Liver (tissue), 3 donors: ENCODE data around the gene CUX1.

Experiments
- FOXA1 ChIP-seq: IDR thresholded peaks from 2 replicates; pipeline ENCODE4 v1.6.1; 2016; ENCODE audit warnings: antibody characterized with exemption
- GABPA ChIP-seq, 2 donors: IDR thresholded peaks in 1 of 2; conservative IDR thresholded peaks in 1 of 2; 2 replicates each; pipeline ENCODE4 v1.6.1; 2016; ENCODE audit warnings: antibody characterized with exemption in 2 of 2, mild to moderate bottlenecking in 1 of 2, moderate library complexity in 1 of 2
- HNF4G ChIP-seq: IDR thresholded peaks from 2 replicates; pipeline ENCODE4 v1.6.1; 2016; ENCODE audit warnings: antibody characterized with exemption
- JUND ChIP-seq, 2 donors: IDR thresholded peaks; 2 replicates each; pipeline ENCODE4 v1.6.1; 2016; ENCODE audit warnings: antibody characterized with exemption in 2 of 2
- MAX ChIP-seq: IDR thresholded peaks from 2 replicates; pipeline ENCODE4 v1.6.1; 2016; ENCODE audit warnings: antibody characterized with exemption
- RAD21 ChIP-seq, 2 donors: IDR thresholded peaks; 2 replicates each; pipeline ENCODE4 v1.6.1; 2016; ENCODE audit warnings: antibody characterized with exemption in 2 of 2, mild to moderate bottlenecking in 2 of 2
- SP1 ChIP-seq: IDR thresholded peaks from 2 replicates; pipeline ENCODE4 v1.6.1; 2018; ENCODE audit warnings: antibody characterized with exemption, mild to moderate bottlenecking
- TAF1 ChIP-seq: conservative IDR thresholded peaks from 2 replicates; pipeline ENCODE4 v1.6.1; 2016; ENCODE audit warnings: antibody characterized with exemption, mild to moderate bottlenecking
- YY1 ChIP-seq: IDR thresholded peaks from 2 replicates; pipeline ENCODE4 v1.6.1; 2016; ENCODE audit warnings: antibody characterized with exemption, mild to moderate bottlenecking
- TF ChIP-seq, protein P1 (sequence below): IDR thresholded peaks from 2 replicates; pipeline ENCODE4 v1.6.1; 2016; ENCODE audit warnings: antibody characterized with exemption
- TF ChIP-seq, protein P2 (sequence below): IDR thresholded peaks from 2 replicates; pipeline ENCODE4 v1.6.1; 2016; ENCODE audit warnings: antibody characterized with exemption, mild to moderate bottlenecking
- TF ChIP-seq, protein P3 (sequence below): fragments of 150-350 bp; IDR thresholded peaks from 2 replicates; pipeline ENCODE4 v1.5.1; 2017; ENCODE audit warnings: improper control_type of control experiment, low read depth, low read length; ENCODE audit not compliant: missing input control
- TF ChIP-seq, protein P4 (sequence below): IDR thresholded peaks from 2 replicates; pipeline ENCODE4 v1.6.1; 2016; ENCODE audit warnings: antibody characterized with exemption
- donor health status: healthy.
- donor health status: healthy.

DNA sequence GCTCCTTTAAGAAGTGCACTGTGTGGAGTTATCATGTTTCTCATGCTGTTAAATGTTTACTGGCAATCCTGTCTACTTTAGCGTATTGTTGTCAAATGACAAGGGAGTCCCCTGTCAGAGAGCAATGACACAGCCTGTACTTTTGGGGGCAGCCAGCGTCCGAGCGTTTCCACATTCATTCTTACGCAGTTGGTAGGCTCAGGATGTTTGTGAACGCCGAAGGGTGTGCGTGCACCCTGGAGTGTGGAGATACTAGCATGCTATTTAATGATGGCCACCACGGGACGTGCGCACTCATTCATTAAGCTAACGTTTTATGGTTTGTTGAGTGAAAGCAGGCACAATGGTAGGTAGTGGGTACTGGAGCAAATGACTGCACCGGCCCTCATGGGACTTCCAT, 48.0 kb downstream of the CUX1 start:
- TF ChIP-seq, protein P1, sequence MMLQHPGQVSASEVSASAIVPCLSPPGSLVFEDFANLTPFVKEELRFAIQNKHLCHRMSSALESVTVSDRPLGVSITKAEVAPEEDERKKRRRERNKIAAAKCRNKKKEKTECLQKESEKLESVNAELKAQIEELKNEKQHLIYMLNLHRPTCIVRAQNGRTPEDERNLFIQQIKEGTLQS, result no peak
- TF ChIP-seq, protein P2, sequence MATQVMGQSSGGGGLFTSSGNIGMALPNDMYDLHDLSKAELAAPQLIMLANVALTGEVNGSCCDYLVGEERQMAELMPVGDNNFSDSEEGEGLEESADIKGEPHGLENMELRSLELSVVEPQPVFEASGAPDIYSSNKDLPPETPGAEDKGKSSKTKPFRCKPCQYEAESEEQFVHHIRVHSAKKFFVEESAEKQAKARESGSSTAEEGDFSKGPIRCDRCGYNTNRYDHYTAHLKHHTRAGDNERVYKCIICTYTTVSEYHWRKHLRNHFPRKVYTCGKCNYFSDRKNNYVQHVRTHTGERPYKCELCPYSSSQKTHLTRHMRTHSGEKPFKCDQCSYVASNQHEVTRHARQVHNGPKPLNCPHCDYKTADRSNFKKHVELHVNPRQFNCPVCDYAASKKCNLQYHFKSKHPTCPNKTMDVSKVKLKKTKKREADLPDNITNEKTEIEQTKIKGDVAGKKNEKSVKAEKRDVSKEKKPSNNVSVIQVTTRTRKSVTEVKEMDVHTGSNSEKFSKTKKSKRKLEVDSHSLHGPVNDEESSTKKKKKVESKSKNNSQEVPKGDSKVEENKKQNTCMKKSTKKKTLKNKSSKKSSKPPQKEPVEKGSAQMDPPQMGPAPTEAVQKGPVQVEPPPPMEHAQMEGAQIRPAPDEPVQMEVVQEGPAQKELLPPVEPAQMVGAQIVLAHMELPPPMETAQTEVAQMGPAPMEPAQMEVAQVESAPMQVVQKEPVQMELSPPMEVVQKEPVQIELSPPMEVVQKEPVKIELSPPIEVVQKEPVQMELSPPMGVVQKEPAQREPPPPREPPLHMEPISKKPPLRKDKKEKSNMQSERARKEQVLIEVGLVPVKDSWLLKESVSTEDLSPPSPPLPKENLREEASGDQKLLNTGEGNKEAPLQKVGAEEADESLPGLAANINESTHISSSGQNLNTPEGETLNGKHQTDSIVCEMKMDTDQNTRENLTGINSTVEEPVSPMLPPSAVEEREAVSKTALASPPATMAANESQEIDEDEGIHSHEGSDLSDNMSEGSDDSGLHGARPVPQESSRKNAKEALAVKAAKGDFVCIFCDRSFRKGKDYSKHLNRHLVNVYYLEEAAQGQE, result no peak
- TF ChIP-seq, protein P3, sequence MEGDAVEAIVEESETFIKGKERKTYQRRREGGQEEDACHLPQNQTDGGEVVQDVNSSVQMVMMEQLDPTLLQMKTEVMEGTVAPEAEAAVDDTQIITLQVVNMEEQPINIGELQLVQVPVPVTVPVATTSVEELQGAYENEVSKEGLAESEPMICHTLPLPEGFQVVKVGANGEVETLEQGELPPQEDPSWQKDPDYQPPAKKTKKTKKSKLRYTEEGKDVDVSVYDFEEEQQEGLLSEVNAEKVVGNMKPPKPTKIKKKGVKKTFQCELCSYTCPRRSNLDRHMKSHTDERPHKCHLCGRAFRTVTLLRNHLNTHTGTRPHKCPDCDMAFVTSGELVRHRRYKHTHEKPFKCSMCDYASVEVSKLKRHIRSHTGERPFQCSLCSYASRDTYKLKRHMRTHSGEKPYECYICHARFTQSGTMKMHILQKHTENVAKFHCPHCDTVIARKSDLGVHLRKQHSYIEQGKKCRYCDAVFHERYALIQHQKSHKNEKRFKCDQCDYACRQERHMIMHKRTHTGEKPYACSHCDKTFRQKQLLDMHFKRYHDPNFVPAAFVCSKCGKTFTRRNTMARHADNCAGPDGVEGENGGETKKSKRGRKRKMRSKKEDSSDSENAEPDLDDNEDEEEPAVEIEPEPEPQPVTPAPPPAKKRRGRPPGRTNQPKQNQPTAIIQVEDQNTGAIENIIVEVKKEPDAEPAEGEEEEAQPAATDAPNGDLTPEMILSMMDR, result no peak
- no peak for TF ChIP-seq RAD21 (IDR thresholded peaks at IDR 0.05)
- TF ChIP-seq SP1, result no peak
- no peak for TF ChIP-seq TAF1
- no peak for TF ChIP-seq YY1
- no peak for TF ChIP-seq HNF4G
- no peak for TF ChIP-seq MAX
- no peak for TF ChIP-seq JUND (IDR thresholded peaks at IDR 0.05)
- TF ChIP-seq, protein P4, sequence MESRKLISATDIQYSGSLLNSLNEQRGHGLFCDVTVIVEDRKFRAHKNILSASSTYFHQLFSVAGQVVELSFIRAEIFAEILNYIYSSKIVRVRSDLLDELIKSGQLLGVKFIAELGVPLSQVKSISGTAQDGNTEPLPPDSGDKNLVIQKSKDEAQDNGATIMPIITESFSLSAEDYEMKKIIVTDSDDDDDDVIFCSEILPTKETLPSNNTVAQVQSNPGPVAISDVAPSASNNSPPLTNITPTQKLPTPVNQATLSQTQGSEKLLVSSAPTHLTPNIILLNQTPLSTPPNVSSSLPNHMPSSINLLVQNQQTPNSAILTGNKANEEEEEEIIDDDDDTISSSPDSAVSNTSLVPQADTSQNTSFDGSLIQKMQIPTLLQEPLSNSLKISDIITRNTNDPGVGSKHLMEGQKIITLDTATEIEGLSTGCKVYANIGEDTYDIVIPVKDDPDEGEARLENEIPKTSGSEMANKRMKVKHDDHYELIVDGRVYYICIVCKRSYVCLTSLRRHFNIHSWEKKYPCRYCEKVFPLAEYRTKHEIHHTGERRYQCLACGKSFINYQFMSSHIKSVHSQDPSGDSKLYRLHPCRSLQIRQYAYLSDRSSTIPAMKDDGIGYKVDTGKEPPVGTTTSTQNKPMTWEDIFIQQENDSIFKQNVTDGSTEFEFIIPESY, result no peak
- TF ChIP-seq FOXA1, result no peak
- no peak for TF ChIP-seq GABPA (IDR thresholded peaks at IDR 0.05 in 1 of 2, conservative IDR thresholded peaks at IDR 0.05 in 1 of 2)
